Astrocyte (in vitro differentiated cells and primary cell): ENCODE measurements around the gene WDR4. TPM values are rescaled to one million over a fixed set of nuclear protein-coding genes. Genes with fewer than 3 reads are reported as not detected.
"Not testable (repeated sequence)": the region's sequence is repeated elsewhere in the genome, so short reads cannot be mapped to it uniquely, and the experiment has no call there.

Experiments used
- DNase-seq: peaks from one replicate; pipeline ENCODE4 v3.0.0-alpha.2; 2010; ENCODE audit warnings: low read depth
- FAIRE-seq: peaks from 2 replicates; lab custom pipeline; 2011; peaks lifted over from hg19 to GRCh38; lab: Jason Lieb, UNC
- H2AFZ ChIP-seq: 2 replicates; pipeline ENCODE4 v1.6.0; 2012; ENCODE audit warnings: low read depth, low read length, inconsistent platforms
- H3K27ac ChIP-seq: 2 replicates; pipeline ENCODE4 v1.5.1; 2011; ENCODE audit warnings: low read depth, low read length, inconsistent platforms
- H3K27me3 ChIP-seq: 2 replicates; pipeline ENCODE4 v1.6.0; 2011; ENCODE audit warnings: low read length, inconsistent platforms; ENCODE audit not compliant: insufficient read depth
- H3K36me3 ChIP-seq: 2 replicates; pipeline ENCODE4 v1.5.1; 2011; ENCODE audit warnings: low read length, inconsistent platforms; ENCODE audit not compliant: insufficient read depth
- H3K4me1 ChIP-seq: 2 replicates; pipeline ENCODE4 v1.5.1; 2011; ENCODE audit warnings: low read length, inconsistent platforms; ENCODE audit not compliant: insufficient read depth
- H3K4me2 ChIP-seq: 2 replicates; pipeline ENCODE4 v1.6.0; 2012; ENCODE audit warnings: low read length, inconsistent platforms
- H3K4me3 ChIP-seq: 2 replicates; pipeline ENCODE4 v1.5.1; 2011; ENCODE audit warnings: low read depth, mild to moderate bottlenecking, low read length, inconsistent platforms; ENCODE audit not compliant: insufficient read depth
- H3K79me2 ChIP-seq: 2 replicates; pipeline ENCODE4 v1.6.0; 2012; ENCODE audit warnings: mild to moderate bottlenecking, low read length, inconsistent platforms; ENCODE audit not compliant: insufficient read depth
- H3K9ac ChIP-seq: 2 replicates; pipeline ENCODE4 v1.6.0; 2012; ENCODE audit warnings: mild to moderate bottlenecking, low read length, inconsistent platforms
- H3K9me3 ChIP-seq: 2 replicates; pipeline ENCODE4 v1.5.1; 2012; ENCODE audit warnings: low read depth, mild to moderate bottlenecking, low read length, inconsistent platforms; ENCODE audit not compliant: insufficient read depth
- H4K20me1 ChIP-seq: 2 replicates; pipeline ENCODE4 v1.6.0; 2012; ENCODE audit warnings: low read length, inconsistent platforms; ENCODE audit not compliant: insufficient read depth
- H3K27ac Mint-ChIP-seq: one replicate; pipeline ENCODE4 v1.8.0; 2021; ENCODE audit warnings: mild to moderate bottlenecking, mixed read lengths; ENCODE audit not compliant: unreplicated experiment
- H3K27me3 Mint-ChIP-seq: one replicate; pipeline ENCODE4 v1.8.0; 2021; ENCODE audit warnings: low read depth, mixed read lengths; ENCODE audit not compliant: unreplicated experiment
- H3K36me3 Mint-ChIP-seq: one replicate; pipeline ENCODE4 v1.8.0; 2021; ENCODE audit warnings: low read depth, mixed read lengths; ENCODE audit not compliant: unreplicated experiment
- H3K4me1 Mint-ChIP-seq: one replicate; pipeline ENCODE4 v1.8.0; 2021; ENCODE audit warnings: low read depth, mixed read lengths; ENCODE audit not compliant: unreplicated experiment
- H3K4me3 Mint-ChIP-seq: one replicate; pipeline ENCODE4 v1.8.0; 2021; ENCODE audit warnings: mild to moderate bottlenecking, moderate library complexity, mixed read lengths; ENCODE audit not compliant: unreplicated experiment
- H3K9me3 Mint-ChIP-seq: one replicate; pipeline ENCODE4 v1.8.0; 2021; ENCODE audit warnings: mild to moderate bottlenecking, mixed read lengths; ENCODE audit not compliant: unreplicated experiment
- EZH2 ChIP-seq: IDR thresholded peaks from 2 replicates; pipeline ENCODE4 v1.6.1; 2012; ENCODE audit warnings: mild to moderate bottlenecking, low read length, inconsistent platforms; ENCODE audit not compliant: insufficient read depth
- total RNA-seq: library from RNA; stranded (reverse); gene quantifications from 2 replicates; pipeline ENCODE4 v1.2.1, GENCODE V29; 2021
- TF ChIP-seq, protein P1 (sequence below): IDR thresholded peaks from 2 replicates; pipeline ENCODE4 v1.5.1; 2011; ENCODE audit warnings: low read depth, mild to moderate bottlenecking, inconsistent platforms, low read length, moderate library complexity; ENCODE audit not compliant: insufficient read depth

Gene WDR4
- total RNA-seq, 1 donor from 2014 or later = 20.5 TPM

DNA sequence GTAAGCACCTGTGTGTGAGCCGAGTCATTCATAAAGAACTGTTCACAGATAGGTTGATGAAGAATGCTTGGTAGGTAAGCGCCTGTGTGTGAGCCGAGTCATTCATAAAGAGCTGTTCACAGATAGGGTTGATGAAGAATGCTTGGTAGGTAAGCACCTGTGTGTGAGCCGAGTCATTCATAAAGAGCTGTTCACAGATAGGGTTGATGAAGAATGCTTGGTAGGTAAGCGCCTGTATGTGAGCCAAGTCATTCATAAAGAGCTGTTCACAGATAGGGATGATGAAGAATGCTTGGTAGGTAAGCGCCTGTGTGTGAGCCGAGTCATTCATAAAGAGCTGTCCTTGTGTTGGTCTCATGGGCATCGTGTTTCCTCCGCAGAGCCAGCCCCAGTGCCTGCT, 29.1 kb upstream of the WDR4 start:
- H3K4me2 ChIP-seq, FAIRE-seq: not testable (repeated sequence)
- H3K36me3 ChIP-seq = peaks cover 27% of the 10 kb centered on the region

DNA sequence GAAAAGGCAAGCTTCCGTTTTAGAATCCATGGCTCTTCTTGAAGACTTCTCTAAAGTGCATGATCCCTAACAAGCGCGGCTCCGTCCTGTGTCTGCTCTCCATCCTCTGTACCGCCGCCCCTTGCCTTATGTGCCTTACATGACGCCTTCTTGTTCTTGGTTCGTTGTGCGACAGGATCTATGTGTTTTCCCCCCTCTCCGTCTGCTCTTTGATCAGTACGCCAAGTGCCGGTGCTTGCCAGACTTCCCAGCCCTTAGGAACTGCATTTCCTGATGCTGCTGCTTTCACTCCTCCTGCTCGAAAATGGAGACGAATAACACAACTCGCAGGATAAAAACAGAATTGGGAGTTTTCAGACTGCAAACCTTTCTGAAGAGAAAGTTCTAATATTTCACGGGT, 26.9 kb upstream of the WDR4 start:
- Histone ChIP-seq H3K4me3 (no peak overlapping the region), H4K20me1 (peaks cover 30% of the 10 kb centered on the region), H3K27me3 (no peaks in the 10 kb centered on the region), H3K4me1 (no peaks in the 10 kb centered on the region), H3K9me3 (no peaks in the 10 kb centered on the region), H2AFZ (no peak overlapping the region), H3K4me2 (no peak overlapping the region), H3K79me2 (peaks cover 38% of the 10 kb centered on the region), H3K36me3 (peaks cover 32% of the 10 kb centered on the region), H3K27ac (no peak overlapping the region), H3K9ac (no peak overlapping the region)
- Mint-ChIP-seq H3K36me3 (peaks cover 18% of the 10 kb centered on the region), H3K4me3 (no peak overlapping the region), H3K27ac (no peak overlapping the region), H3K9me3 (no peaks in the 10 kb centered on the region), H3K4me1 (no peaks in the 10 kb centered on the region), H3K27me3 (no peaks in the 10 kb centered on the region)
- FAIRE-seq = no peak
- TF ChIP-seq, protein P1, sequence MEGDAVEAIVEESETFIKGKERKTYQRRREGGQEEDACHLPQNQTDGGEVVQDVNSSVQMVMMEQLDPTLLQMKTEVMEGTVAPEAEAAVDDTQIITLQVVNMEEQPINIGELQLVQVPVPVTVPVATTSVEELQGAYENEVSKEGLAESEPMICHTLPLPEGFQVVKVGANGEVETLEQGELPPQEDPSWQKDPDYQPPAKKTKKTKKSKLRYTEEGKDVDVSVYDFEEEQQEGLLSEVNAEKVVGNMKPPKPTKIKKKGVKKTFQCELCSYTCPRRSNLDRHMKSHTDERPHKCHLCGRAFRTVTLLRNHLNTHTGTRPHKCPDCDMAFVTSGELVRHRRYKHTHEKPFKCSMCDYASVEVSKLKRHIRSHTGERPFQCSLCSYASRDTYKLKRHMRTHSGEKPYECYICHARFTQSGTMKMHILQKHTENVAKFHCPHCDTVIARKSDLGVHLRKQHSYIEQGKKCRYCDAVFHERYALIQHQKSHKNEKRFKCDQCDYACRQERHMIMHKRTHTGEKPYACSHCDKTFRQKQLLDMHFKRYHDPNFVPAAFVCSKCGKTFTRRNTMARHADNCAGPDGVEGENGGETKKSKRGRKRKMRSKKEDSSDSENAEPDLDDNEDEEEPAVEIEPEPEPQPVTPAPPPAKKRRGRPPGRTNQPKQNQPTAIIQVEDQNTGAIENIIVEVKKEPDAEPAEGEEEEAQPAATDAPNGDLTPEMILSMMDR = no peak
- no peak for TF ChIP-seq EZH2
- DNase-seq = no peak

More for the DNA sequence above, 29.1 kb upstream of the WDR4 start:
- peaks cover 13% of the 10 kb centered on the region for H4K20me1 ChIP-seq
- not testable (repeated sequence) for DNase-seq, H2AFZ ChIP-seq, H3K27ac ChIP-seq, H3K9ac ChIP-seq, H3K4me3 ChIP-seq, H3K4me1 Mint-ChIP-seq, H3K4me3 Mint-ChIP-seq, H3K27ac Mint-ChIP-seq, H3K27me3 ChIP-seq, H3K9me3 Mint-ChIP-seq, H3K9me3 ChIP-seq, H3K27me3 Mint-ChIP-seq, H3K4me1 ChIP-seq
- H3K36me3 Mint-ChIP-seq = peaks cover 19% of the 10 kb centered on the region
- H3K79me2 ChIP-seq = peaks cover 27% of the 10 kb centered on the region

DNA sequence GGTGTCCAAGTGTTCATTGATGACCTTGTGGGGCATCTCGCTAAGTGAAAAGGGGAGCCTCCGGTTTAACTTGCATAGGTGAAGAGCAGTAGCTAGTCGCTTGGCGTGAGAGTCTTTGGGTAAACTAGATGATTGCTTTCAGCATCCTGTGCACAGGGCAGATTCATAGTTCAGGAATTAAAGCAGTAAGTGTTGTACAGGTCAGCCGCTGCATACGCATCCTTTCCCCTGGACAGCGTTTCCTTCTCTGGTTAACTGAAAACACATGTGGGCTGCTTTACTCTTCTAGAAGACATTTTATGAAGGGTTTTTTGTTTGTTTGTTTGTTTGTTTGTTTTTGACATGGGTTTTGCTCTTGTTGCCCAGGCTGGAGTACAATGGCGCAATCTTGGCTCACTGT, 25.9 kb upstream of the WDR4 start:
- Mint-ChIP-seq H3K4me3 (no peak overlapping the region), H3K9me3 (no peaks in the 10 kb centered on the region), H3K27ac (no peak overlapping the region), H3K27me3 (no peaks in the 10 kb centered on the region), H3K36me3 (peaks cover 18% of the 10 kb centered on the region), H3K4me1 (no peaks in the 10 kb centered on the region)
- no peaks in the 10 kb centered on the region for H3K9me3 ChIP-seq
- H3K4me3 ChIP-seq = no peak overlapping the region
- peaks cover 32% of the 10 kb centered on the region for H3K36me3 ChIP-seq
- no peaks in the 10 kb centered on the region for H3K27me3 ChIP-seq
- DNase-seq (no peak), FAIRE-seq (no peak)
- peaks cover 44% of the 10 kb centered on the region for H3K79me2 ChIP-seq
- H3K4me1 ChIP-seq = no peaks in the 10 kb centered on the region
- H3K27ac ChIP-seq = no peak overlapping the region
- no peak overlapping the region for H2AFZ ChIP-seq
- no peak overlapping the region for H3K4me2 ChIP-seq
- no peak for TF ChIP-seq EZH2
- TF ChIP-seq, protein P1 = no peak
- H3K9ac ChIP-seq = no peak overlapping the region
- peaks cover 39% of the 10 kb centered on the region for H4K20me1 ChIP-seq
